Measurements from ENCODE around the gene TBC1D9. TPM values are rescaled to one million over a fixed set of nuclear protein-coding genes. Genes with fewer than 3 reads are reported as not detected.

The TBC1D9 gene
- total RNA-seq, 1 donor from 2014 or later: 15.9 TPM

DNA sequence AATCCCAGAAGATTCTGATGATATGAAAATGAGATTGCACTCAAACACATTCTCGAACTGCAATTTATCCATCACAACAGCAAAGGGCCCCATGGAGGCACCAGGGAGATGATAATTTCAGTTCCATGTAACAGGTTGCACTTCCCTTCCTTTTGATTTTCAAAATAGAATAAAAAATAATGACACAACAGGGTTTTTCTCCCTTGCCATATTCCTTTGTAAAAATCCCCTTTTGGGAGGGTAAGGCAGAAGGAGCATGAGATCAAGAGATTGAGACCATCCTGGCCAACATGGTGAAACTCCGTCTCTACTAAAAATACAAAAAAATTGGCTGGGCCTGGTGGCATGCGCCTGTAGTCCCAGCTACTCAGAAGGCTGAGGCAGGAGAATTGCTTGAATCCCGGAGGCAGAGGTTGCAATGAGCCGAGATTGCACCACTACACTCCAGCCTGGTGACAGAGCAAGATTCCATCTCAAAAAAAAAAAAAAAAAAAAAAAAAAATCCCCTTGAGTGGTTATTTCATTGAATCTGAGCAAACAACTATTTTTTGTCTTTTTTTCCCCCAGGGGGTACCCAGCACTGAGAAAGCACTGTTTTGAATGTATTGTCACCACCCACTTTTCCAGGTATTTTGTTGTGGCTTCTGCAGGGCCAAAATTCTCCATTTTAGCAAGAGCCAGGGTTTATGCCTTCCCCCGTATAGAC, 26.7 kb downstream of the TBC1D9 start:
- H3K36me3 Mint-ChIP-seq (ENCODE audit: low read depth): no peaks in the 10 kb centered on the region
- H3K27me3 Mint-ChIP-seq (ENCODE audit: low read depth): no peaks in the 10 kb centered on the region
- no peak overlapping the region for H3K27ac Mint-ChIP-seq (ENCODE audit: unreplicated experiment)
- H3K4me1 Mint-ChIP-seq: no peaks in the 10 kb centered on the region
- TF ChIP-seq, protein P1, sequence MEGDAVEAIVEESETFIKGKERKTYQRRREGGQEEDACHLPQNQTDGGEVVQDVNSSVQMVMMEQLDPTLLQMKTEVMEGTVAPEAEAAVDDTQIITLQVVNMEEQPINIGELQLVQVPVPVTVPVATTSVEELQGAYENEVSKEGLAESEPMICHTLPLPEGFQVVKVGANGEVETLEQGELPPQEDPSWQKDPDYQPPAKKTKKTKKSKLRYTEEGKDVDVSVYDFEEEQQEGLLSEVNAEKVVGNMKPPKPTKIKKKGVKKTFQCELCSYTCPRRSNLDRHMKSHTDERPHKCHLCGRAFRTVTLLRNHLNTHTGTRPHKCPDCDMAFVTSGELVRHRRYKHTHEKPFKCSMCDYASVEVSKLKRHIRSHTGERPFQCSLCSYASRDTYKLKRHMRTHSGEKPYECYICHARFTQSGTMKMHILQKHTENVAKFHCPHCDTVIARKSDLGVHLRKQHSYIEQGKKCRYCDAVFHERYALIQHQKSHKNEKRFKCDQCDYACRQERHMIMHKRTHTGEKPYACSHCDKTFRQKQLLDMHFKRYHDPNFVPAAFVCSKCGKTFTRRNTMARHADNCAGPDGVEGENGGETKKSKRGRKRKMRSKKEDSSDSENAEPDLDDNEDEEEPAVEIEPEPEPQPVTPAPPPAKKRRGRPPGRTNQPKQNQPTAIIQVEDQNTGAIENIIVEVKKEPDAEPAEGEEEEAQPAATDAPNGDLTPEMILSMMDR (conservative IDR thresholded peaks at IDR 0.05): no peak
- no peaks in the 10 kb centered on the region for H3K9me3 Mint-ChIP-seq
- DNase-seq (ENCODE audit: low read depth, low spot score): no peak
- no peak overlapping the region for H3K4me3 Mint-ChIP-seq

DNA sequence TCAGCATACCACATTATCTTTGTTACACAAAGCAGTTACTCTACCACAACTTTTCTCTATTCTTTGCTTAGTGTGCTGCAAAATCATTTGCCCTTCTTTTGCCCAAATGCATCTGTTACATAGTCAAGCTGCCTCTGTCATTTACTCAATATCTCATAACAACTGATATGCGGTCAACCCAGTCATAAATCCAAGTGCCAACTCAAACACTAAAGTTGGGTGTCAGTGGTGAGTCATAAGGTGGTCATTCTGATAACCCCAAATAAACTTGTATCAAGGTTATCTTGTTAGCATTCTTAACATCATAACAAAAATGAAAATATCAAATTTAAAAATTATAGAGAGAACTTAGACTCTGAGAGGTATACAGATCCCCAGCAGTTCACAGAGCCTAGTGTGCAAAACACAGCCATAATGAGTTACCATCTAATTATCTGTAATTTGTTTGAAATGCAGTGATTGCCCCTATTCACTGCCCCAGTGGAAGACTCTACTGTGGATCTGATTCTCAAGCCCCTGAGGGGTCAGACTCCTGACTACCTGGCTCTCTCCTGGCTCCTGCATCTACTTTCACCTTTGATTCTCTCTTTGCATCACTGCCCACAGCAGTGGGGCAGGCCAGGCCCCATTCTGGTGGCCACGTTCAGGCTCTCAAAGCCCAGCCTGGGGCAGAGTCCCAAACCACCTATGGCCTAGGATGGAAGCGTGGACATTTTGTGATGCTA, 29.2 kb downstream of the TBC1D9 start:
- H3K27ac Mint-ChIP-seq (ENCODE audit: unreplicated experiment): no peak overlapping the region
- H3K4me3 Mint-ChIP-seq: no peak overlapping the region
- no peaks in the 10 kb centered on the region for H3K36me3 Mint-ChIP-seq (ENCODE audit: low read depth)
- TF ChIP-seq, protein P1 (conservative IDR thresholded peaks at IDR 0.05): no peak
- H3K27me3 Mint-ChIP-seq (ENCODE audit: low read depth): no peaks in the 10 kb centered on the region
- no peaks in the 10 kb centered on the region for H3K4me1 Mint-ChIP-seq
- DNase-seq (ENCODE audit: low read depth, low spot score): no peak
- H3K9me3 Mint-ChIP-seq: no peaks in the 10 kb centered on the region

DNA sequence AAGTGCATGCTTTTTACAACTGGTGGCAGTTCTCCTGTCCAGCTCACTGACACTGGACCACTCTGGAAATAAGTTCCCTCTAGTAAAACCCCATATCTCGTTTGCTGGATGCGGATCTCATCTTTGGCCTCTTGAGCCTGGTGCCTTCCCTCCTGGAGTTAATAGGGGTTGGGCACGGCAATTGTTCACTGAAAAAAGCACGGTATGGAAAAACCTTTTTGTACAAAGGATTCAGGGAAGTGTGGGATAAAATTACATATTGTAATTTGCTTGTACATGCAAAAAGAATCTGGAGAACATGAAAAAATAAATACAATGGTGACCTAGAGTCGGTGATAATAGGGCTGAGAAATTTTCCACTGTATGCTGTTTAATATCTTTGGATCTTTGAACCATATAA, 30.6 kb downstream of the TBC1D9 start:
- H3K27me3 Mint-ChIP-seq (ENCODE audit: low read depth): no peaks in the 10 kb centered on the region
- no peaks in the 10 kb centered on the region for H3K4me1 Mint-ChIP-seq
- peak overlapping the region; percentile 14 for H3K27ac Mint-ChIP-seq (ENCODE audit: unreplicated experiment)
- TF ChIP-seq, protein P1 (conservative IDR thresholded peaks at IDR 0.05): no peak
- no peaks in the 10 kb centered on the region for H3K36me3 Mint-ChIP-seq (ENCODE audit: low read depth)
- H3K4me3 Mint-ChIP-seq: no peak overlapping the region
- no peaks in the 10 kb centered on the region for H3K9me3 Mint-ChIP-seq
- DNase-seq (ENCODE audit: low read depth, low spot score): no peak

DNA sequence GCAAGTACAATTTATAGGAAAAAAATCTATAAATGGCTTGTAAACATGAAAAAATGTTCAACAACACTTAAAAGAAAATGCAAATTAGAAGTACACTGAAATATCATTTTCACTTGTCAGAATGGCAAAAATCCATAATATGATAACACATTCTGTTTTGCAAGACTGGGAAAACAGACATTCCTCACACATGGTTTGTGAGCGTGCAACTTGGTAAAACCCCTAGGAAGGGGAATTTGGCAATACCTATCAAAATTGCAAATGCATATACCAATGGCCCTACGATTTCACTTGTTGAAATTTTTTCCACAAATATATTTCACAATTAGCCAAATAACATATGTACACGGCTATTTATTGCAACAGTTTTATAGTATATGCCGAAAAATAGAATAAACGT, 31.4 kb downstream of the TBC1D9 start:
- Mint-ChIP-seq H3K36me3 (ENCODE audit: low read depth) (no peaks in the 10 kb centered on the region), H3K9me3 (no peaks in the 10 kb centered on the region), H3K27ac (ENCODE audit: unreplicated experiment) (no peak overlapping the region), H3K4me1 (no peaks in the 10 kb centered on the region), H3K4me3 (no peak overlapping the region), H3K27me3 (ENCODE audit: low read depth) (no peaks in the 10 kb centered on the region)
- TF ChIP-seq, protein P1 (conservative IDR thresholded peaks at IDR 0.05): no peak
- DNase-seq (ENCODE audit: low read depth, low spot score): no peak

DNA sequence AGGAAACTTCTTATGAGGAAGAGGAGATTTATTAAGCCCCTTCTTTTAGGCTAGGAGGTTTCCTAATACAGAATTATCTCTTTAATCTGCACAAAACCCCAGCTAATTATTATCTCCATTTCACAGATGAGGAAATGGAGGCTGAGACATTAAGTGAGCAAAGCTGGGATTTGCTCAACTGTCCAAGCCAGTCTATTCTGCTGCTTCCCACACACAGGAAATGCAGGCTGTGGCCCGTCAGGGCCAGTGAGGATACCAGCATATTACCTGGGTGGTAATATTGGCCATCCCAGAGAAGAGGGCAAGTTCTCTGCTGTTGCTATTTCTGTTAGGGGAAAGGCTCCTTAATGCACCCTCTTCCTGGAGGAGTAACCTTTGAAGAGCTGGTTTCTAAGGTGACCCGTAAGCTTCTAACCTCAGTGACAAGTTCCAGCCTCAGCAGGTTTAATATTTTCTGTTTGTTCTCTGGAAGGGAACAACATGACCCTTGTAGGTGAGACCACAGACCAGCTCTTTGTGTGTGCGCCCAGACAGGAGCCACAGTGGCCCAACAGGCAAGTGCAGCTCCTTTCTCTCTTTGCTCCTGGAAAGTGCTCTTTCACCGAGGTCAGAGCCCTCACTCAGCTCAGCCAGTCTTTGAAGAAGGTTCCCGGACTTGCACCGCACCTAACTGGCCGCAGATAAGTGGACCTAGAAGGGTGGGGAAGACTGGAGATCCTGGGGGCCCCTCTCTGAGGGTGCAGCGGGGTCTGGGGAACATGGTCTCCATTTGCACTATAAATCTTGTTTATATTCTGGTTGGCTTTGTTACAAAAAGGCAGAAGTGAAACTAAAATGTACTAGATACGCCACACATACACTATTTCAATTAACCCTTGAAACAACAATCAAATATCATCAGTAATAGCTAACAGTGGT, 35.5 kb downstream of the TBC1D9 start:
- H3K27me3 Mint-ChIP-seq (ENCODE audit: low read depth): no peaks in the 10 kb centered on the region
- DNase-seq (ENCODE audit: low read depth, low spot score): no peak
- TF ChIP-seq, protein P1 (conservative IDR thresholded peaks at IDR 0.05): no peak
- H3K9me3 Mint-ChIP-seq: no peaks in the 10 kb centered on the region
- H3K36me3 Mint-ChIP-seq (ENCODE audit: low read depth): no peaks in the 10 kb centered on the region
- peak overlapping the region; percentile 71 for H3K27ac Mint-ChIP-seq (ENCODE audit: unreplicated experiment)
- H3K4me3 Mint-ChIP-seq: no peak overlapping the region
- peaks cover 4% of the 10 kb centered on the region for H3K4me1 Mint-ChIP-seq

All from neural crest cell (in vitro differentiated cells).